Gastroesophageal sphincter (tissue), 4 donors: ENCODE measurements around the gene PLEKHM1. TPM values are rescaled to one million over a fixed set of nuclear protein-coding genes. Genes with fewer than 3 reads are reported as not detected.
"Not testable (repeated sequence)": the region's sequence is repeated elsewhere in the genome, so short reads cannot be mapped to it uniquely, and the experiment has no call there.

Experiments used
- ATAC-seq: fragments of 150-250 bp; one replicate; pipeline ENCODE4 v1.9.1; 2016; ENCODE audit warnings: mild to moderate bottlenecking, moderate library complexity
- H3K27ac ChIP-seq, 4 donors: fragments of 200-600 bp; sonication (generic) in 3 of 4; 1 replicate in 3 of 4; 2 replicates in 1 of 4; pipeline ENCODE4 v1.5.1; 2016 to 2019
- H3K27me3 ChIP-seq: fragments of 200-600 bp; sonication (generic); one replicate; pipeline ENCODE4 v1.5.1; 2019
- H3K36me3 ChIP-seq, 2 donors: fragments of 200-600 bp; sonication (generic); one replicate each; pipeline ENCODE4 v1.5.1; 2019; ENCODE audit warnings: control low read depth in 1 of 2
- H3K4me1 ChIP-seq, 3 donors: fragments of 200-600 bp; sonication (generic); 1 replicate in 2 of 3; 2 replicates in 1 of 3; pipeline ENCODE4 v1.5.1; 2016 to 2019; ENCODE audit warnings: control low read depth in 2 of 3
- H3K4me3 ChIP-seq, 2 donors: fragments of 200-600 bp; sonication (generic); one replicate each; pipeline ENCODE4 v1.5.1; 2019; ENCODE audit warnings: mild to moderate bottlenecking in 1 of 2, moderate library complexity in 1 of 2
- H3K9me3 ChIP-seq, 3 donors: fragments of 200-600 bp; sonication (generic); one replicate each; pipeline ENCODE4 v1.5.1; 2017 to 2019; ENCODE audit warnings: control low read depth in 2 of 3
- EP300 ChIP-seq: sonication (generic); formaldehyde crosslinking; IDR thresholded peaks from one replicate; pipeline ENCODE4 v1.6.1; 2017; ENCODE audit warnings: antibody characterized with exemption, mild to moderate bottlenecking
- POLR2A ChIP-seq, 2 donors: fragments of 450-650 bp; IDR thresholded peaks; one replicate each; pipeline ENCODE4 v1.6.1; 2017; ENCODE audit warnings: antibody characterized with exemption in 2 of 2, mild to moderate bottlenecking in 2 of 2, moderate library complexity in 1 of 2
- POLR2AphosphoS5 ChIP-seq: sonication (generic); formaldehyde crosslinking; IDR thresholded peaks from one replicate; pipeline ENCODE4 v1.6.1; 2017; ENCODE audit warnings: antibody characterized with exemption
- WGBS, 2 donors: methylation state at CpG; one replicate each; pipeline ENCODE4 v1.1.5; 2018; ENCODE audit warnings: low coverage in 1 of 2; 5-methylcytosine and 5-hydroxymethylcytosine counted together
- total RNA-seq, 4 donors: library from RNA; depleted of rRNA; stranded (reverse); fragments of >200 nt; gene quantifications; one replicate each; pipeline ENCODE4 v1.1.0, GENCODE V29; 2016
- TF ChIP-seq, protein P1 (sequence below), 4 experiments: fragments of 200-600 bp in 2 of 4; fragments of 450-650 bp in 2 of 4; sonication (generic) in 1 of 4; IDR thresholded peaks; one replicate each; pipeline ENCODE4 v1.5.1; 2017 to 2019; ENCODE audit warnings: antibody characterized with exemption in 4 of 4, mild to moderate bottlenecking in 2 of 4, moderate library complexity in 2 of 4

The PLEKHM1 gene
- total RNA-seq, 4 donors from 2014 or later, result 17.8 to 36.5 (median 29.2) TPM

DNA sequence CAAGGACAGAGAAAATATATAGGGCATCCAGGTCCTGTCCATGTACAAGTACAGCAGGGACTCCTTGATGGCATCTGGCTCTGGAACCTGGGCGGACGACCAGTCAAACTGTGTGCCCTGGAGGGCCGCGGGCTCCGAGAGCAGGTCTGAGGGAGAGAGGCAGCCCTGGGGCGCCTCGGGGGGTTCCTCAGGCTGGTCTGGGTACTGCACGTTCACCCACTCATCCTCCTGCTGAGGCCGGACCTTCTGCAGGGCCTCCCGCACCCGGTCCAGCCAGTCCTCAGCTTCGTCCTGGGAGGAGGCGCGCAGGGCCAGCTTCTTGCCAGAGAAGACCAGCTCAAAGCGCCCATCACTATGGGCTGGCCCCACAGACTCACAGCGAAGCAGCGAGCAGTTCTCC is 36.8 kb downstream of the PLEKHM1 start:
- H3K4me1 ChIP-seq, ATAC-seq, H3K4me3 ChIP-seq, H3K27me3 ChIP-seq, H3K9me3 ChIP-seq, H3K27ac ChIP-seq: not testable (repeated sequence)
- WGBS, 2 donors, result no CpG with 5 or more reads among the region's 17 CpGs
- H3K36me3 ChIP-seq, result peaks cover 0 to 80% of the 10 kb centered on the region in 2 donors

DNA sequence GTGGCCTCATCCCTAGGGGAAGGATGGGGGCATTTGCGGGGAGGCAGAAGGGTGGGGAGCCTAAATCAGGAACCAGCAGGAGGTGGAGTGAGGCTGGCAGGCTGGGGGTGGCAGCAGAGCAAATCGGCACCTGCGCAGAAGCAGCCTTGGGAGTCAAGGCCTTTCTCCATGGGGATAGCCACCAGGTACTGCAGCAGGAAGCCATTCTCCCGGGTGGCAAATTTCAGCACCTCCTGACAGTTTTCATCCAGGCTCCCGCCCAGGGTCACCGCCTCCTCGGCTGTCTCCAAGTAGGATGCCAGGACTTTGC is 37.3 kb downstream of the PLEKHM1 start:
- WGBS, 2 donors, result no CpG with 5 or more reads among the region's 7 CpGs
- not testable (repeated sequence) for H3K27ac ChIP-seq

DNA sequence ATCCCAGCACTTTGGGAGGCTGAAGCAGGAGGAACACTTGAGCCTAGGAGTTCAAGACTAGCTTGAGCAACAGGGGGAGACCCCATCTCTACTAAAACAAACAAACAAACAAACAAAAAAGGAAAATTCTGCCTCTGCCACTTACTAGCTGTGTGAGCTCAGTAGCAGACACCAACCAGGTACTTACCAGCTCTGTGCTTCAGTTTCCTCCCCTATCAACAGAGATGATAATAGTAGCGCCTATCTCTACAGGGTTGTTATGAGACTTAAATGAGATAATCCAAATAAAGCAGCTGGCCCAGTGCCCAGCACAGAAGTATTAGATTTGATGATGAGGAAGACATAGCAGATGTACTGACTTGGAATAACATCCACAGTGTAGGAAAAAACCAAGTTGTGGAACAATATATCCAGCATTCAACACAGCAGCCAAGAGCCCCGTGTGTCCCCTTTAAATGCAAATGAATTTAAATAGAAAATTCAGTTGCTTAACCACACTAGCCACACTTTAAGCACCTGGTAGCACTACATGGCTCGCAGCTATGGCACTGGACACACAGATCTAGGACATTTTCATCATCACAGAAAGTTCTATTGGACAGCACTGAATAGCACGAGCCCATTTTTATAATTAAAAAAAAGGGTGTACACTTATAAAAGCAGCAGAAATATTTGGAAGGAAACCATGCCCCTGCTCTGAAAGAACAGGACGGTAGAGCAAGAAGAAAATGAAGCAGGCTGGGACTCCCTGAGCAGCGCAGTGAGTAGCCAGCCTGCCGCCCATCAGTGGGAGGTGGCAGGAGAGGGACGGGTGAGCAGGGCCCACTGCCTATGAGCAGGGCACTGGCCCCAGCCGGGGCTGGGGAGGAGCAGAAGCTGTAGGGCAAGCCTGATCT is 37.9 kb downstream of the PLEKHM1 start:
- not testable (repeated sequence) for H3K27ac ChIP-seq, ATAC-seq, H3K4me1 ChIP-seq, H3K9me3 ChIP-seq, H3K27me3 ChIP-seq, H3K4me3 ChIP-seq
- peaks cover 0 to 83% of the 10 kb centered on the region in 2 donors for H3K36me3 ChIP-seq
- 63 to 91% methylated on average over 5 to 6 of the region's 9 CpGs for WGBS, 2 donors

More for the DNA sequence above, 37.3 kb downstream of the PLEKHM1 start:
- not testable (repeated sequence) for H3K9me3 ChIP-seq, H3K4me3 ChIP-seq, H3K27me3 ChIP-seq, H3K4me1 ChIP-seq, ATAC-seq
- peaks cover 0 to 81% of the 10 kb centered on the region in 2 donors for H3K36me3 ChIP-seq

DNA sequence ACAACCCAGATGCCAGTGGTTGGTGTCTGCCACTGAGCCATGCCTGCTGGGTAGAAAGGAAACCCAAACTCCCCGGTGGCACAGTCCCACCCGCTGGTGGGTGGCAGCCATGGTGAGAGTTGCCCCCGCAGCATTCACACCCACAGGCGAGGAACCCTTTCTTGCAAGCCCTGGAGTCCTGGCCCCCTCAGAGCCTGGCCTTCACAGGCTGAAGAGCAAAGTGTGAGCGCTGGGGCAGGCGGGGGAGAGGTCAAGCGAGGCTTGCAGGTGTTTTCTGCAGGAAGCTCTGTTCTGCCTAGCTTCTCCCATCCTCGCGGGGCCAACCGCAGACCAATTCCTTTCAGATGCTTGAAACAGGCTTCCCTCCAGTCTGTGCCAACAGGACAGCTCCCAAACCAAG is 38.9 kb downstream of the PLEKHM1 start:
- H3K27ac ChIP-seq, H3K4me1 ChIP-seq, H3K9me3 ChIP-seq, H3K4me3 ChIP-seq, ATAC-seq, H3K27me3 ChIP-seq: not testable (repeated sequence)
- WGBS, 2 donors, result no CpG with 5 or more reads among the region's 10 CpGs
- H3K36me3 ChIP-seq, result peaks cover 0 to 84% of the 10 kb centered on the region in 2 donors

DNA sequence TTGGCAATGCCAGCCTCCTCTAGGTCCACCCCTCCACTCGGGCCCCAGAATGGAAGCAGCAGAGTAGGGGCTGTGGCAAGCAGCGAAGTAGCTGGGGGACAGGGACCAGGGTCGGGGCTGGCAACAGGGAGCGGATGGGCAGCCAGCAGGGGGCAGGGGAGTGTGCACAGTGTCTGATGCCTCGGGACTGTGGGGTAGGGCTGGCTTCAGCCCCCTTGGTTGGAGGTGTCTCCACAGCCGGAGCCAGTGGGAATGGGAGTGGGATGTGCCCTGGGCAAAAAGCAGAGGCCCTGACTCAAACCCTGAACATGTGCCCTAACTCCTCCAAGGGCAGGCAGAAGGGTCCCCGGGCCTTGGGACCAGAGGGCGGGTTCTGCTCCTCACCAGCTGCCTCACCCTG is 39.4 kb downstream of the PLEKHM1 start:
- Histone ChIP-seq H3K4me1 (peaks cover 0 to 7% (median 0%) of the 10 kb centered on the region in 3 donors), H3K4me3 (no peak overlapping the region), H3K27me3 (no peaks in the 10 kb centered on the region), H3K36me3 (peaks cover 0 to 83% of the 10 kb centered on the region in 2 donors), H3K9me3 (no peaks in the 10 kb centered on the region), H3K27ac (no peak overlapping the region)
- no peak for TF ChIP-seq POLR2AphosphoS5
- no peak for TF ChIP-seq EP300
- no peak for TF ChIP-seq POLR2A (IDR thresholded peaks at IDR 0.05)
- TF ChIP-seq, protein P1, sequence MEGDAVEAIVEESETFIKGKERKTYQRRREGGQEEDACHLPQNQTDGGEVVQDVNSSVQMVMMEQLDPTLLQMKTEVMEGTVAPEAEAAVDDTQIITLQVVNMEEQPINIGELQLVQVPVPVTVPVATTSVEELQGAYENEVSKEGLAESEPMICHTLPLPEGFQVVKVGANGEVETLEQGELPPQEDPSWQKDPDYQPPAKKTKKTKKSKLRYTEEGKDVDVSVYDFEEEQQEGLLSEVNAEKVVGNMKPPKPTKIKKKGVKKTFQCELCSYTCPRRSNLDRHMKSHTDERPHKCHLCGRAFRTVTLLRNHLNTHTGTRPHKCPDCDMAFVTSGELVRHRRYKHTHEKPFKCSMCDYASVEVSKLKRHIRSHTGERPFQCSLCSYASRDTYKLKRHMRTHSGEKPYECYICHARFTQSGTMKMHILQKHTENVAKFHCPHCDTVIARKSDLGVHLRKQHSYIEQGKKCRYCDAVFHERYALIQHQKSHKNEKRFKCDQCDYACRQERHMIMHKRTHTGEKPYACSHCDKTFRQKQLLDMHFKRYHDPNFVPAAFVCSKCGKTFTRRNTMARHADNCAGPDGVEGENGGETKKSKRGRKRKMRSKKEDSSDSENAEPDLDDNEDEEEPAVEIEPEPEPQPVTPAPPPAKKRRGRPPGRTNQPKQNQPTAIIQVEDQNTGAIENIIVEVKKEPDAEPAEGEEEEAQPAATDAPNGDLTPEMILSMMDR (IDR thresholded peaks at IDR 0.05), result no peak
- no CpG with 5 or more reads among the region's 8 CpGs for WGBS, 2 donors
- ATAC-seq, result no peak

DNA sequence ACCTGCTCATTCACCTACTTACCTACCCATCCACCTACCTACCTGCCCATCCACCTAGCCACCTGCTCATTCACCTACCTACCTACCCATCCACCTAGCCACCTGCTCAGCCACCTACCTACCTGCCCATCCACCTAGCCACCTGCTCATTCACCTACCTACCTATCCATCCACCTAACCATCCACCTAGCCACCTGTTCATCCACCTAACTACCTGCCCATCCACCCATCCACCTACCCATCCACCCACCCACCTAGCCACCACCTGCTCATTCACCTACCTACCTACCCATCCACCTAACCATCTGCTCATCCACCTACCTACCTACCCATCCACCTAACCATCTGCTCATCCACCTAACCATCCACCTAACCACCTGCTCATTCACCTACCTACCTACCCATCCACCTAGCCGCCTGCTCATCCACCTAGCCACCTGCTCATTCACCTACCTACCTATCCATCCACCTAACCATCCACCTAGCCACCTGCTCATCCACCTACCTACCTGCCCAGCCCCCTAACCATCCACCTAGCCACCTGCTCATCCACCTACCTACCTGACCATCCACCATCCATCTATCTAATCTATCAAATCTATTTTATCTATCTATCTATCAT is 40.7 kb downstream of the PLEKHM1 start:
- peaks cover 0 to 86% of the 10 kb centered on the region in 2 donors for H3K36me3 ChIP-seq
- not testable (repeated sequence) for H3K27me3 ChIP-seq, H3K4me3 ChIP-seq, H3K9me3 ChIP-seq, ATAC-seq, H3K27ac ChIP-seq, H3K4me1 ChIP-seq
- WGBS, 2 donors, result 92 to 100% methylated on average over 1 of the region's 1 CpG

DNA sequence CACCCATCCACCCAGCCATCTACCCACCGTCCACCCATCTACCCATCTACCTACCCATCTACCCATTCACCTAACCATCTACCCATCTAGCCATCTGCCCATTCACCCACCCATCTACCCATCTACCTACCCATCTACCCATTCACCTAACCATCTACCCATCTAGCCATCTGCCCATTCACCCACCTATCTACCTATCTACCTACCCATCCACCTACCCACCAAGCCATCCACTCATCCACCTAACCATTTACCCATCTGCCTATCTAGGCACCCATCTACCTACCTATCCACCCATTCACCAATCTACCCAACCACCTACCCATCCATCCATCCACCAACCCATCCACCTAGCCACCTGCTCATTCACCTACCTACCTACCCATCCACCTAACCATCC is 41.3 kb downstream of the PLEKHM1 start:
- peaks cover 0 to 85% of the 10 kb centered on the region in 2 donors for H3K36me3 ChIP-seq
- not testable (repeated sequence) for H3K27me3 ChIP-seq, H3K4me1 ChIP-seq, ATAC-seq, H3K27ac ChIP-seq, H3K9me3 ChIP-seq, H3K4me3 ChIP-seq
- 70 to 95% methylated on average over 1 of the region's 1 CpG for WGBS, 2 donors

DNA sequence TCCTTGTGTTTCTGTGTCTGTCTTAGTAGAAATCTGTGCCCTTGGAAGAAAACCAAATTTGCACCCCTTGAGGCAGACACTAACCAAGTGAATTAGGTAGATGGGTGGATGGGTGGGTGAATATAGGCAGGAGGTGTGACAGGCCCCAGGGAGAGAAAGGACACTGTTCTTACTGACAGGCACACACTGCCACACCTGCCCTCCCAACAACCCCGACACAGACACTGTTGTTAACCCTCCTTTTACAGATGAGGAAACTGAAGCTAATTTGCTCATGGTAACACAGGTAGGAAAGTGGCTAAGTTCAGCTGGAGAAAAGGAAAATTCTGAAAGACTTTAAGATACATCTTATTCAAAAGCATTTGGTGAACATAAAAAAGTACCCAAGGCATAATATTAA is 42.0 kb downstream of the PLEKHM1 start:
- H3K27me3 ChIP-seq, H3K27ac ChIP-seq, H3K9me3 ChIP-seq, H3K4me1 ChIP-seq, H3K4me3 ChIP-seq, ATAC-seq: not testable (repeated sequence)
- peaks cover 0 to 85% of the 10 kb centered on the region in 2 donors for H3K36me3 ChIP-seq
- no CpG with 5 or more reads among the region's 1 CpG for WGBS, 2 donors

DNA sequence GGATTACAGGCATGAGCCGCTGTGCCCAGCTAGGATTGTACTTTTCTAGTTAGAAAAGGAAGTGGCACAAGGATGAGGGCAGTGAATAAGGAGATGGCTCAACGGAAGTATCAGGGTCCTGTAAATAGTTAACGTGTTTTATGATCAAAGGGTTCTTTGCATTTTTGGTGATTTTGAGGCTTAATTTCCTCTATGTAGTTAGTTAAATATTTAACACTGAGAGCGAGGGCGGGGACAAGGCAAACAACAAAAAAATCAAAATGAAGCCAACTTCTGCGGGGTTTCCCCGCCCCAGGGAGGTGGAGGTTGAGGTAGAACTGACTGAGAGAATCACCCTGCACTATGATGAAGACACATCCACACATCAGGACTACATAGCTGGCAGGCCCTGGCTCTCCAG is 42.5 kb downstream of the PLEKHM1 start:
- not testable (repeated sequence) for H3K9me3 ChIP-seq, H3K27me3 ChIP-seq, ATAC-seq, H3K4me1 ChIP-seq, H3K4me3 ChIP-seq, H3K27ac ChIP-seq
- 79% methylated on average over 4 of the region's 7 CpGs; no CpG with 5 or more reads in 1 of the 2 donors for WGBS, 2 donors
- peaks cover 0 to 85% of the 10 kb centered on the region in 2 donors for H3K36me3 ChIP-seq

DNA sequence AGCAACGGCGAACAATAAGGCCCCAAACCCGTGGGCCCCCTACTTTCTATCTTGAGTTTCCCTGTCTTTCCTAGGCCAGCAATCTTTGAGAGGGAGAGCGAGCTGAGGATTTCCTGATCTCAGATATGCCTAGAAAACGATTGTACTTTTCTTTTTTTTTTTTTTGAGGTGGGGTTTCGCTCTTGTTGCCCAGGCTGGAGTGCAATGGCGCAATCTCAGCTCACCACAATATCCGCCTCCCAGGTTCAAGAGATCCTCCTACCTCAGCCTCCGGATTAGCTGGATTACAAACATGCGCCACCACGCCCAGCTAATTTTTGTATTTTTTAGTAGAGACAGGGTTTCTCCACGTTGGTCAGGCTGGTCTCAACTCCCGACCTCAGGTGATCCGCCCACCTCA is 42.9 kb downstream of the PLEKHM1 start:
- not testable (repeated sequence) for H3K27me3 ChIP-seq, H3K4me3 ChIP-seq, H3K4me1 ChIP-seq, ATAC-seq, H3K9me3 ChIP-seq
- H3K36me3 ChIP-seq, result peaks cover 0 to 81% of the 10 kb centered on the region in 2 donors
- 61 to 92% methylated on average over 9 to 11 of the region's 14 CpGs for WGBS, 2 donors
- peak overlapping the region in 3 of 4 donors; percentile 35 to 62 (median 57) for H3K27ac ChIP-seq

DNA sequence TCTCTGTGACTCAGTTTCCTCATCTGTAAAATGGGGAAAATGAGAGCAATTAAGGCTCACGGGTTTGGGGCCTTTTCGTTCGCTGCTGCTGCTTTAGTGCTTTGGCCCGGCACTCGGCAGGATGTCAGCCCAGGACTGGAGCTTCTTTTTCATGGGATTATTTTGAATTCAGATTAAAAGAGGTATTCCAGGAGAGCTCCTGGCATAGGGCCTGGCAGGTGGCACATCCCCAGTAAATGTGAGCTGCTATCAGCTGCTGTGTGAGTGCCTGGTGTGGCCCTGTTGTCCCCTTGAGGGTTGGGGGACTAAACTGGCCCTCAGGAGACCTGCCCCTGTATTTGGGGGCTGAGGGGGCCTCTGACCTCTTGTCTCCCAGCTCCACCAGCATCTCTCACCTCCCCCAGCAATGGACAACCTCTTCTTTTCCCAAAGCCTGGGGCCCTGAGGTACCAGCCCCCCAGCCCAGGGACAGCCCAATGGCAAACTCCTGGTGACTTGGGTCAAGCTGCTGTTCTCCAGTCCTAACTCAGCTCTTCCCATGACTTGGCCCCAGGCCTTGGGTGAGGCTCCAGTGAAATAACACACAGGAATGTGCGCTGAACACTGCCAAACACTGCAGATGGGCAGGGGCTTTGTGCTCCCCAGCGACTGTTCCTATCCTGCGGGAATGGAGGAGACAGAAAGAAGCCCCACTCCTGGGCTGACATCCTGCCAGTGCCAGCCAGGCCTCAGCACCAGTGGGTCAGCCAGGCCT is 43.5 kb downstream of the PLEKHM1 start:
- WGBS, 2 donors, result 90% methylated on average over 4 of the region's 8 CpGs; no CpG with 5 or more reads in 1 of the 2 donors
- H3K27ac ChIP-seq, result peak overlapping the region in 3 of 4 donors; percentile 35 to 62 (median 57)
- not testable (repeated sequence) for H3K9me3 ChIP-seq, H3K4me3 ChIP-seq, H3K4me1 ChIP-seq, H3K27me3 ChIP-seq
- ATAC-seq, result peak; percentile 39
- peaks cover 0 to 81% of the 10 kb centered on the region in 2 donors for H3K36me3 ChIP-seq
